GM21576 (cell line): ENCODE measurements around the gene DNAAF1.
"Not testable (repeated sequence)": the region's sequence is repeated elsewhere in the genome, so short reads cannot be mapped to it uniquely, and the experiment has no call there.

ENCODE experiments used
- ATAC-seq: cut with Tn5 transposase; IDR thresholded peaks from one replicate; pipeline ENCODE4 v1.9.1; 2021; ENCODE audit warnings: mild to moderate bottlenecking, moderate library complexity; ENCODE audit not compliant: unreplicated experiment

DNAAF1 gene

GRCh38 chr16:84144859-84145639 is at the start of gene DNAAF1, which contains the start of gene HSDL1:
TSS of gene DNAAF1 (plus strand) at chr16:84145308. CDS start at chr16:84145441, 133 bp downstream.
TSS of gene HSDL1 (minus strand) at chr16:84145177. CDS start at chr16:84131321, 13,856 bp downstream.
- ATAC-seq = peak; percentile 87

- no peak for ATAC-seq
Measured at GRCh38 chr16:84095466-84095865, 49.6 kb upstream of the DNAAF1 start.

DNA sequence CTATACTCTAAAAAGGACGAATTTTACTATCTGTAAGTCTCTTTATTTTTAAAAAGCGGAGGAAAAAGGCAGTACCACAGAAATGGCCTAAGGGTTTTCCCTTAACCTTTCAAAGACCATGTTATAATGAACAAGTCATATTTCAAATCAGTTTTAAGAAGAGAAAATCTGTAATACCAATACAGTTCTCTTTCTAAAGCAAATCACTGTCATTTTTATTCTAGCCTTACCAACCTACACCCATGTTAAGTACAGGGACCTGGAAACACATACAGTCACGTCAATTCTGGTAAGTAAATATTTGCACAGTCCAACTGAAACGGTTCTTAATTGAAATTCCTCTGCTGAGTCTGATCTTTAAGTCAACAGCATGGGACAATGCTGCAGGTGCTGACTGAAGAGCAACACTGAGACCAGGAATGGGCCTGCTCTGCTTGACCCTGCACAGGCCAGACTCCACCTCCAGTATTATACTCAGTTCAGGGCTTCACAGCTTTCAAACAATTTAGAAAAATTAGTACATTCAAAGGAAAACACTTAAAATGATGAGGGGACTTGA is 48.6 kb upstream of the DNAAF1 start:
- ATAC-seq = no peak

GRCh38 chr16:84098939-84099338 is 46.2 kb upstream of the DNAAF1 start:
- ATAC-seq = no peak

- ATAC-seq = no peak
Measured at GRCh38 chr16:84103678-84104077, 41.4 kb upstream of the DNAAF1 start.

DNA sequence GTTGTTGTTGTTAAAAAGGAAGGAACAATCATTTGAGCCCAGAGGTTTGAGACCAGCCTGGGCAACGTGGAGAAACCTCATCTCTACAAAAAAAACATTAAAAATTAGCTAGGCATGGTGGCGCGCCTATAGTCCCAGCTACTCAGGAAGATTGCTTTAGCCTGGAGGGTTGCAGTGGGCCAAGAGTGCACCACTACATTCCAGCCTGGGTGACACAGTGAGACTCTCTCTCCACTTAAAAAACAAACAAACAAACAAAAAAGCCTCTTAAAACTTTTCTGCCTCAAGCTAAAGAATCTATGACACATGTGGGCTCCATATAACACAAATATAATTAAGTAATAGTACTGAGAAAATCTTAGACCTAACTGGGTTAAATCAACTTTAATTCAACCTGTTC is 40.9 kb upstream of the DNAAF1 start:
- no peak for ATAC-seq

GRCh38 chr16:84105301-84105815 is 39.8 kb upstream of the DNAAF1 start:
- no peak for ATAC-seq

DNA sequence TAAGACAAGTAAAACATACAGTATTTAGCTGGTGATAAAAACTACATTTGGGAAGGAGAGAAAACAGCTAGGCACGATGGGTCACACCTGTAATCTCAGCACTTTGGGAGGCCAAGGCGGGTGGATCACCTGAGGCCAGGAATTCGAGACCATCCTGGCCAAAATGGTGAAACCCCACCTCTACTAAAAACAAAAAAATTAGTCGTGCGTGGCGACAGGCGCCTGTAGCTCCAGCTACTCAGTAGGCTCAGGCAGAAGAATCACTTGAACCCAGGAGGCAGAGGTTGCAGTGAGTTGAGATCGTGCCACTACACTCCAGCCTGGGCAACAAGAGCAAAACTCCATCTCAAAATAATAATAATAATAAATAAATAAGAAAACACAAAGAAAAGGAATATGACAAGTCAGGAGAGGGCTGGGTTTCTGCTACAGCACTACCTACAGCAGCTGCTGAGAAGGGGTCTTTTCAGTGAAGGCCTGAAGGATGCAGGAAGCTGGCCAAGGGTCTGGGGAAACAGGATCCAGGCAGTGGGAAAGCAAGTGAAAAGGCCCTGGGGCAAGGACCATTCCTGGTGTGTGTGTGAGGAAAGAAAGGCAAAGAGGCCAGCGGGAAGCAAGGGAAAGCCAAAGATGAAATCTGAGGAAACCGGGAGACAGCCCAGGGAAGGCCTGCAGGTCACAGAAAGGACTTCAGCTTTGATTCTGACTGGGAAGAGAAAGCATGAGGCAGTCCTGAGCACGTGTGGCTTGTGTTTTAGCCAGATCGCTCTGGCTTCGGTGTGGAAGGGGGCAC is 39.0 kb upstream of the DNAAF1 start:
- ATAC-seq = no peak

DNA sequence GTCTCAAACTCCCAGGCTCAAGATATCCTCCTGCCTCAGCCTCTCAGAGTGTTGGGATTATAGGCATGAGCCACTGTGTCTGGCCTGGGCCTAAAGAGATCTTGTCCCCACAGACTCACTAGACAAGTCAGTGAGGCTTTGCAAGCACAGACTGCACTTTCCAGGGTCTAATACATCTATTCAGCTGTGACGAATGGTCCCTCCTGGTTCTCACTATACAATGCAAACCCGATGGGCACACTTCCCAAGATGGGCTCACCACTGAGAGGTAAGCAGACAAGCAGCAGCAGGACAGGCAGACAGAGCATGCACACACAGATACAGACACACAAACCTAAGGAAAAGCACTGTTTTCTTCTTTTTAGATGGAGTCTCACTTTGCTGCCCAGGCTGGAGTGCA is 37.2 kb upstream of the DNAAF1 start:
- no peak for ATAC-seq

- no peak for ATAC-seq
Measured at GRCh38 chr16:84109598-84110335, 35.3 kb upstream of the DNAAF1 start.

DNA sequence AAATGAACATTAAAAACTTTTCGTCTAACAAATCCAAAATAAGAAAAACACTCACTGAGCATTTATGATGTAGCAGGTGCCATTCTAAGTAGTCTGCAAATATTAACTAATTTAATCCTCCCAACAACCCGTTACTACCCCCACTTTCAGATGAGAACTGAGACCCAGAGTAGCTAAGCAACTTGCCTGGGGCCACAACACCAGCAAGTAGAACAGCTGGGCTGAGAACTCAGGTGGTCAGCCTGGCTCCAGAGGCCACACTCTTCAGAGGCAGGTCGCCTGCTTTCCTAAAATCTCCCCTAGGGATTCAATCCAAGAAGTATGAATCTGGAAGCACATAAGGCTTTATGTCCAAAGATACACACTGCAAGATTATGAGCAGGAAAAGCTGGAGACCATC is 34.6 kb upstream of the DNAAF1 start:
- ATAC-seq = no peak

- ATAC-seq = no peak
Measured at GRCh38 chr16:84111525-84111924, 33.6 kb upstream of the DNAAF1 start.

DNA sequence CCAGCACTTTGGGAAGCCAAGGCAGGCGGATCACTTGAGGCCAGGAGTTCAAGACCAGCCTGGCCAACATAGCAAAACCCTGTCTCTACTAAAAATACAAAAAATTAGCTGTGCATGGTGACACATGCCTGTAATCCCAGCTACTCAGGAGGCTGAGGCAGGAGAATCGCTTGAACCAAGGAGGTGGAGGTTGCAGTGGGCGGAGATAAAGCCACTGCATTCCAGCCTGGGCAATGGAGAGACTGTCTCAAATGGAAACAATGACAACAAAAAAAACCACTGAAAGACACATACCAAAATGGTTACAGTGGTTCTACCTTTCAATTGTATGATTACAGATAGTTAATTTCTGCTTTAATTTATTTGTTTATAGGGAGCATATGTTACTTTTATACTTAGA is 33.2 kb upstream of the DNAAF1 start:
- ATAC-seq = not testable (repeated sequence)

- ATAC-seq = peak; percentile 33
Measured at GRCh38 chr16:84115919-84116719, 29.0 kb upstream of the DNAAF1 start.

DNA sequence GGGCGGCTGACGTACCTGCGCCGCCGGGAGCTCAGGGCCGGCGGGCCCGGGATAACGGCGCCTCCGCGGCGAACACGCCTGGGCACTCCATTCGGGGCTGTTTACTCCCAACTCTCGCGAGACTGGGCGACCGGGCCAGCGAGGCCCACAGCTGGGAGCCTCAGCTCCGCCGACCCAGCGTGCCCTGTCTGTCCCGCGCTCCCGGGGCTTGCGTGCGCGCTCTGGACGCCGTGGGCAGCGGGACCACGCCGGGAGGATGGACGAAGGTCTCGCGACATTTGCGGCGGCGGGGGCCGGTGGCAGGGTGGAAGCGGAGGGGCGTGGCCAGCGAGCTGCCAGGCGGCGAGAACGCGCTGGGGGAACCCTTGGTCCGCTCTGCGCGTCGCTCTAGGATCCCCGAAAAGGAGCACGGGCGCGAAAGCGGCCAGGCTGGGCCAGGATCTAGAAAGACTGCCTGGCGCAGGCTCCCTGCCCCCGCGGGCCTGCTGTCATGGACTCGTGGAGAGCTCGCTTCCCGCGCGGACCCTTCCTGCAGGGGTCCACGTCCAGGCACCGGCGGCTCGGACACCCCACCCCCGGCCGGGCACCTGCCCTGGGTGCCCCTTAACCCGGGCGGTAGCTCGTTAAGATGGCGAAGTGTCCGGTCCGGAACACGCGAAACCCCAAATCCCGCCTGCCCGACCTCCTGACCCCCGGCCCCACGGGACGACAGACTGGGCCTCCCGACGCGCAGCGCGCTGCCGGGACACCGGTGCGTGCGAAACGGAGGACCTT is 28.2 kb upstream of the DNAAF1 start, which contains the start of gene MBTPS1:
TSS of gene MBTPS1 (minus strand) at position 223 of the 774 bp plus-strand sequence. CDS start 15,159 bp downstream, outside the sequence.
- ATAC-seq = peak; percentile 90

- ATAC-seq = no peak
Measured at GRCh38 chr16:84117494-84117843, 27.6 kb upstream of the DNAAF1 start.

GRCh38 chr16:84118315-84118714 is 26.8 kb upstream of the DNAAF1 start:
- ATAC-seq = not testable (repeated sequence)

GRCh38 chr16:84119368-84119767 is 25.7 kb upstream of the DNAAF1 start:
- ATAC-seq = no peak

DNA sequence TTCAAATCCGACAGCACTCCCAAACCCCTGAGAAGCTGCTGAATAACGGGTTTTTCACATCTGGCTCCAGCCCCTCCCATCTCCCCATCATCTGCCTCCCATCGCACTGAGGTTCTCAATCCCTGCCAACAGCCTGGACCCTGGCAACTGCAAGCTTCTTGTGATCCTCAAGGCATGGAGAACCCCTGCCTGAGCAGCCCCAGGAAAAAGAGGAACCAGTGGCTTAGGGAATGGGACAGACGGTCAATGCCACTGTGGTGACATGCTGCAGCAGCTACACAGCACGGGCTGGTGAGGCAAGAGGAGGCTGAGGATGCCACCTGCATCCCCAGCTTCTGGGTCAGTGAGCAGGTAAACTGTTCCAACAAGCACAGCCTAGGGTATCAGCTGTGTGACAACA is 25.1 kb upstream of the DNAAF1 start:
- ATAC-seq = no peak
